ENCODE results near the gene MYO9A. TPM values are rescaled to one million over a fixed set of nuclear protein-coding genes. Genes with fewer than 3 reads are reported as not detected.
"Not testable (repeated sequence)": the region's sequence is repeated elsewhere in the genome, so short reads cannot be mapped to it uniquely, and the experiment has no call there.

The MYO9A gene
- polyA plus RNA-seq, 6 donors from 2014 or later: 10.8 to 26.7 (median 14.1) TPM

GRCh38 chr15:72096796-72097195 lies 21.2 kb downstream of the MYO9A start:
- Mint-ChIP-seq H3K9me3 (no peaks in the 10 kb centered on the region), H3K27me3 (no peaks in the 10 kb centered on the region), H3K36me3 (peaks cover 0 to 15% of the 10 kb centered on the region in 2 donors), H3K4me1 (peaks cover 0 to 10% (median 10%) of the 10 kb centered on the region in 3 donors), H3K4me3 (no peak overlapping the region), H3K27ac (no peak overlapping the region)
- no peak for ATAC-seq (ENCODE audit: low read depth in 2 of 2)
- no peak for DNase-seq

DNA sequence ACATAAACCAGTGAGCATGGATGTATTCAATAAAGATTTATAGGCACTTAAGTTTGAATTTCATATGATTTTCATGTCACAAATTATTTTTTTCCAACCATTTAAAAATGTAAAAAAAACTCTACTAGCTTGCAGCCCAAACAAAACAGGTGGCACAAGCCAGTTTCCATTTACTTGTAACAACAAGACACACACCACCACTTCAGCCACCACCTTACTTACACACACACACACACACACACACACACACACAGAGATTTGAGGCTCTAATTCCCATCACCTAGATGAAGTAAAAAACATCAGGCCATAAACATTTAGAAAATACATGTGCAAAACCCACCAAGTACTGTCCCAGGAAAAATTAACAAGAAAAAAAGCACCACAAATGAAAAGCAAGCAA lies 25.3 kb downstream of the MYO9A start:
- ATAC-seq (ENCODE audit: low read depth in 2 of 2) (no peak), DNase-seq (no peak)
- peaks cover 0 to 14% (median 11%) of the 10 kb centered on the region in 3 donors for H3K4me1 Mint-ChIP-seq
- no peaks in the 10 kb centered on the region for H3K27me3 Mint-ChIP-seq
- peaks cover 9 to 27% of the 10 kb centered on the region in 2 donors for H3K36me3 Mint-ChIP-seq
- no peaks in the 10 kb centered on the region for H3K9me3 Mint-ChIP-seq
- H3K27ac Mint-ChIP-seq: peak overlapping the region in 1 of 6 donors; percentile 60
- no peak overlapping the region for H3K4me3 Mint-ChIP-seq

GRCh38 chr15:72092006-72092405 lies 25.9 kb downstream of the MYO9A start:
- H3K9me3 Mint-ChIP-seq: no peaks in the 10 kb centered on the region
- peak overlapping the region in 1 of 8 donors; percentile 14 for H3K4me3 Mint-ChIP-seq
- H3K4me1 Mint-ChIP-seq: peaks cover 0 to 15% (median 15%) of the 10 kb centered on the region in 3 donors
- H3K36me3 Mint-ChIP-seq: peaks cover 12 to 32% of the 10 kb centered on the region in 2 donors
- H3K27me3 Mint-ChIP-seq: no peaks in the 10 kb centered on the region
- DNase-seq (no peak), ATAC-seq (ENCODE audit: low read depth in 2 of 2) (no peak)
- H3K27ac Mint-ChIP-seq: no peak overlapping the region

- Mint-ChIP-seq H3K27me3 (no peaks in the 10 kb centered on the region), H3K9me3 (peaks cover 0 to 17% (median 9%) of the 10 kb centered on the region in 7 donors), H3K4me3 (peak overlapping the region in 1 of 8 donors; percentile 44), H3K36me3 (peaks cover 22 to 34% of the 10 kb centered on the region in 2 donors), H3K4me1 (peaks cover 0 to 12% (median 9%) of the 10 kb centered on the region in 3 donors), H3K27ac (no peak overlapping the region)
- no peak for ATAC-seq (ENCODE audit: low read depth in 2 of 2)
- no peak for DNase-seq
Measured at GRCh38 chr15:72086920-72087648, 30.9 kb downstream of the MYO9A start.

DNA sequence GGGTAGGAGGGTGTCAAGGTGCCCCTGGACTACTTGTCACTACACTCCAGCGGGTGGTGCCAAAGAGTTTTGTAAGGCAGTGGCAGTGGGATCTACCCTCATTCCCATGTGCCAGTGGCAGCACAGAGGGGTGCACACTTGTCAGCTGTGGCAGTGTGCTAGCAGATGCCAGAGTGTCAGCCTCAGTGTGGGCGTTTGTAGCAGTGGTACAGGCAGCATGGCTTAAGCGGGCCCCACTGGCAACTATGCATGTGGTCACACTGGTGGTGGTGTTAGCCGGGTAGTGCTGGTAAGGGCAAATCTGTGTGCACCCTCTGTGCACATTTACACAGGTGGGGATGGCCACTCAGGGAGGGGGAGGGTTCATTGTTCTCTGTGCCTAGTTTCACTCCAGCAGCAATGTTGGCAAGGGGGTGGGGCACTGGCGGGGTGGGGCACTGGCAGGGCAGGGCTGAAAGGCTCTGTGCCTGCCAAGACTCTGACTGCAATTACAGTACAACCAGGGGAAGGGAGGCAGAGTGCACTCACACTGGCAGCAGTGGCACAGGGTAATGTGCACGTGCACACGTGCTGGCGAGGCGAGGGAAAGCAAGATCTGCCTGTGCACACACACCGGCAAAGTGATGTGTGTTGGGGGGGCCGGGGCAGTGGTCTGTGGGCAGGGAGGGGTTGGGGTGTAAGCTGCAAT lies 31.8 kb downstream of the MYO9A start:
- Mint-ChIP-seq H3K27me3 (no peaks in the 10 kb centered on the region), H3K27ac (no peak overlapping the region)

GRCh38 chr15:72082176-72082575 lies 35.8 kb downstream of the MYO9A start:
- Mint-ChIP-seq H3K9me3 (peaks cover 0 to 17% (median 9%) of the 10 kb centered on the region in 7 donors), H3K27me3 (no peaks in the 10 kb centered on the region), H3K4me3 (no peak overlapping the region), H3K27ac (no peak overlapping the region), H3K4me1 (peaks cover 18 to 24% (median 19%) of the 10 kb centered on the region in 3 donors), H3K36me3 (peaks cover 10 to 14% of the 10 kb centered on the region in 2 donors)
- DNase-seq (no peak), ATAC-seq (ENCODE audit: low read depth in 2 of 2) (no peak)

More for the DNA sequence above, 31.8 kb downstream of the MYO9A start:
- Mint-ChIP-seq H3K9me3 (peaks cover 0 to 17% (median 9%) of the 10 kb centered on the region in 7 donors), H3K36me3 (peaks cover 22 to 31% of the 10 kb centered on the region in 2 donors), H3K4me1 (peaks cover 0 to 8% (median 6%) of the 10 kb centered on the region in 3 donors), H3K4me3 (no peak overlapping the region)
- ATAC-seq (ENCODE audit: low read depth in 2 of 2) (no peak), DNase-seq (no peak)

DNA sequence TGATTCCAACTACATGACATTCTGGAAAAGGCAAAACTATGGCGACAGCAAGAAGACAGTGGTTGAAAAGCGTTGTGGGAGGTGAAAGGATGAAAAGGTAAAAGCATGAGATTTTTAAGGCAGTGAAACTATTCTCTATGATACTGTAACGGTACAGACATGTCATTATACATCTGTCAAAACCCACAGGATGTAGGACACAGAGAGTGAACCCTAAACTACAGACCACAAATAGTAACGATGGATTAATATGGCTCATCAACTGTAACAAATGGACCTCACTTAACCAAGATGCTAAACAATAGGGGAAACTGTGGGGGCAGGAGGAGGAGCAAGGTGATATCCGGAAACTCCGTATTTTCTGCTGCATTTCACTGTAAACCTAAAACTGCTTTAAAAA lies 39.1 kb downstream of the MYO9A start:
- ATAC-seq (ENCODE audit: low read depth in 2 of 2) (peak in 1 of 2 donors; percentile 41), DNase-seq (no peak)
- peaks cover 23 to 40% (median 25%) of the 10 kb centered on the region in 3 donors for H3K4me1 Mint-ChIP-seq
- no peaks in the 10 kb centered on the region for H3K27me3 Mint-ChIP-seq
- H3K9me3 Mint-ChIP-seq: peaks cover 0 to 9% (median 7%) of the 10 kb centered on the region in 7 donors
- peak overlapping the region in 1 of 6 donors; percentile 83 for H3K27ac Mint-ChIP-seq
- H3K36me3 Mint-ChIP-seq: peaks cover 6 to 10% of the 10 kb centered on the region in 2 donors
- H3K4me3 Mint-ChIP-seq: no peak overlapping the region

DNA sequence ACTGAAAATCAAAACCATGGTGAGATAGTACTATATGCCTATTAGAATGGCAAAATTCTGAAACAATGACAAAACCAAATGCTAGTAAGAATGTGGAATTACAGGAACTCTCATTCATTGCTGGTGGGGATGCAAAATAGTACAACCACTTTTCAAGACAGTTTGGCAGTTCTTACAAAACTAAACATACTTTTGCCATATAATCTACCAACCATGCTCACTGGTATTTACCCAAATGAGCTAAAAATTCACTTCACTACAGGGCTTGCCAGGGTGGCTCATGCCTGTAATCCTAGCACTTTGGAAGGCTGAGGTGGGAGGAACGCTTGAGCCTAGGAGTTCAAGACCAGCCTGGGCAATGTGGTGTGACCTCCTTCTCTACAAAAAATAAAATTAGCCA lies 40.0 kb downstream of the MYO9A start:
- Mint-ChIP-seq H3K27ac (peak overlapping the region in 3 of 6 donors; percentile 13 to 61 (median 17)), H3K27me3 (no peaks in the 10 kb centered on the region)

DNA sequence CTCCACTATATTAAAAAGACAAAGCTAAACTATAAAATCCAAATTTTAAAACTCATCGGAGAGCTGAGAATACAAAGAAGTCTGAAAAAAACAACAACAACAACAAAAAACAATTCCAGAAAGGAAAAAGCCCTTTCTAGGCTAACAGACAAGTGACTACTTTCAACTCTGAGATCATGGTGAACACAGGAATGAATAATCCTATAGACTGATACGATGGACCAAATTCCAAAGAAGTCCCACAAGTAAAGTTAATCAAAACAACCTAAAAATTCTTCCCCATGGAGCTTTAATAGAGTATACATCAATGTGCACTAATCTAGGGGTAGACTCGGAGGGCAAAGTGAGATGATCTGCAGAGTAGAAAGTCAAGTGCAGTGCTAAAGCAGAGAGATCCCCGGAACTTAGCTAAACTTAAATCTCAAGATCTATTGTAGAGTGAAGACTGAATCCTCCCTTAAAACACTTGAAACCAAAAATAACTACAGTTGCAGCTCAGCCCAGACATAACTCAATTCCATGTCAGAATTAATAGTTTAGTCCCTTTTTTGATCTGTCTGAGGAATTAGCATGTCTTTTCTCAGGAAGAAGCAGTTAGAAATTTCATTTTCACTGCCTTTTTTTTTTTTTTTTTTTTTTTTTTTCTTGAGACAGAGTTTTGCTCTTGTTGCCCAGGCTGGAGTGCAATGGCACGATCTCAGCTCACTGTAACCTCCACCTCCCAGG lies 43.5 kb downstream of the MYO9A start:
- Mint-ChIP-seq H3K4me3 (no peak overlapping the region), H3K4me1 (peaks cover 35 to 58% (median 54%) of the 10 kb centered on the region in 3 donors), H3K36me3 (peaks cover 0 to 5% of the 10 kb centered on the region in 2 donors), H3K27ac (peak overlapping the region in 1 of 6 donors; percentile 28), H3K9me3 (no peaks in the 10 kb centered on the region), H3K27me3 (no peaks in the 10 kb centered on the region)
- no peak for DNase-seq
- ATAC-seq (ENCODE audit: low read depth in 2 of 2): no peak

More for the DNA sequence above, 40.0 kb downstream of the MYO9A start:
- peaks cover 0 to 2% (median under 1%) of the 10 kb centered on the region in 7 donors for H3K9me3 Mint-ChIP-seq
- peaks cover 25 to 46% (median 31%) of the 10 kb centered on the region in 3 donors for H3K4me1 Mint-ChIP-seq
- H3K36me3 Mint-ChIP-seq: peaks cover 0 to 5% of the 10 kb centered on the region in 2 donors
- H3K4me3 Mint-ChIP-seq: no peak overlapping the region
- DNase-seq (no peak), ATAC-seq (ENCODE audit: low read depth in 2 of 2) (no peak)

DNA sequence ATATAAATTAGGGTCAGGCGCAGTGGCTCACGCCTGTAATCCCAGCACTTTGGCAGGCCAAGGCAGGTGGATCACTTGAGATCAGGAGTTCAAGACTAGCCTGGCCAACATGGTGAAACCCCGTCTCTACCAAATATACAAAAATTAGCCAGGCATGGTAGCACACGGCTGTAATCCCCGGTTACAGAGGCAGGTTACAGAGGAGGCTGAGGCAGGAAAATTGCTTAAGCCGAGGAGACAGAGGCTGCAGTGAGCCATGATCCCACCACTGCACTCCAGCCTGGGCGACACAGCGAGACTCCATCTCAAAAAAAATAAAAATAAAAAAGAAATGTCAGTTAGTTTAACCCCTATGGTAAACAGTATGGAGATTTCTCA lies 46.5 kb downstream of the MYO9A start:
- Mint-ChIP-seq H3K4me3 (peak overlapping the region in 2 of 8 donors; percentile 35 to 59), H3K27ac (peak overlapping the region in 4 of 6 donors; percentile 49 to 72 (median 56))
- ATAC-seq (ENCODE audit: low read depth in 2 of 2): peak in 1 of 2 donors; percentile 34

DNA sequence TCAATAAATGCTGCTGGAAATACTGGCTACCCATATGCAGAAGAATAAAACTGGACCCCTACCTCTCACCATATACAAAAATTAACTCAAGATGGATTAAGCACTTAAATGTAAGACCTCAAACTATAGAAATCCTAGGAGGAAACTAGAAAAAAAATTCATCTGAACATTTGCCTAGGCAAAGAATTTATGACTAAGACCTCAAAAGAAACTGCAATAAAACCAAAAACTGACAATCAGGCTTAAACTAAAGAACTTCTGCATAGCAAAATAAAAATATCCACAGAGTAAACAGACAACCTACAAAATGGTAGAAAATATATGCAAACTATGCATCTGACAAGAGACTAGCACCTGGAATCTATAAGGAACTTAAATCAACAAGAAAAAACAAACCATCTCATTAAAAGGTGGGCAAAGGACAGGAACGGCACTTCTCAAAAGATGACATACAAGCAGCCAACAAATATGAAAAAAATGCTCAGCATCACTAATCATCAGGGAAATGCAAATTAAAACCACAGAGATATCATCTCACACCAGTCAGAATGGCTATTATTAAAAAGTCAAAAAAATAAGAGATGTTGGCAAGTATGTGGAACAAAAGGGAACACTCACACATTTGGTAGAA lies 47.0 kb downstream of the MYO9A start:
- peak; percentile 3 for DNase-seq
- Mint-ChIP-seq H3K4me3 (peak overlapping the region in 3 of 8 donors; percentile 6 to 59 (median 35)), H3K36me3 (no peaks in the 10 kb centered on the region), H3K27me3 (no peaks in the 10 kb centered on the region), H3K4me1 (peaks cover 15 to 35% (median 32%) of the 10 kb centered on the region in 3 donors), H3K9me3 (no peaks in the 10 kb centered on the region), H3K27ac (peak overlapping the region; percentile 10 to 72 (median 52))
- peak; percentile 28 to 43 for ATAC-seq (ENCODE audit: low read depth in 2 of 2)

More for the DNA sequence above, 46.5 kb downstream of the MYO9A start:
- H3K27me3 Mint-ChIP-seq, H3K9me3 Mint-ChIP-seq, H3K36me3 Mint-ChIP-seq, DNase-seq: not testable (repeated sequence)
- H3K4me1 Mint-ChIP-seq: peaks cover 15 to 35% (median 33%) of the 10 kb centered on the region in 3 donors

DNA sequence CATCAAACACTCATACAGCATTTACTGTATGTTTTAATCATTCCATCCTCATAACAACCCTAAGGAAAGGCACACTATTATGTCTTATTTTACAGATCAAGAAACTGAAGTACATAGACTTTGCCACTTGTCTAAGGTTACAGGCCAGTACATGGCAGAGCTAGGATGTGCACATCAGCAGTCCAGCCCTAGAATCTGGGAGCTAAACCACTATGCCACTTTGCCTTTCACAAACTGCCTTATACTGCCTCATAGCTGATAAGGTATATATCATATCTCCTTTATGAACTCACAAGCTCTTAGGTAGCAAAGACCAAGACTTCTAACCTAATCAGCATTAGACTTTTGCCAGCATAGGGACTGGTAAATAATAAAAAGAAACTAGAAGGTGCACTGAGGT lies 49.1 kb downstream of the MYO9A start:
- peaks cover 15 to 35% (median 24%) of the 10 kb centered on the region in 3 donors for H3K4me1 Mint-ChIP-seq
- no peak overlapping the region for H3K4me3 Mint-ChIP-seq
- no peaks in the 10 kb centered on the region for H3K27me3 Mint-ChIP-seq
- DNase-seq (no peak), ATAC-seq (ENCODE audit: low read depth in 2 of 2) (no peak)
- no peak overlapping the region for H3K27ac Mint-ChIP-seq
- peaks cover 0 to 2% (median 0%) of the 10 kb centered on the region in 7 donors for H3K9me3 Mint-ChIP-seq
- peaks cover 0 to 5% of the 10 kb centered on the region in 2 donors for H3K36me3 Mint-ChIP-seq

- ATAC-seq (ENCODE audit: low read depth in 2 of 2) (no peak), DNase-seq (no peak)
- Mint-ChIP-seq H3K4me1 (peaks cover 5 to 17% (median 13%) of the 10 kb centered on the region in 3 donors), H3K9me3 (peaks cover 0 to 13% (median 7%) of the 10 kb centered on the region in 7 donors), H3K27me3 (no peaks in the 10 kb centered on the region), H3K4me3 (no peak overlapping the region), H3K27ac (no peak overlapping the region), H3K36me3 (peaks cover 5 to 20% of the 10 kb centered on the region in 2 donors)
Measured at GRCh38 chr15:72065801-72066200, 52.1 kb downstream of the MYO9A start.

Measured in naive B cell (primary cell).